HAP-1 (cell line): Measurements from ENCODE around the gene ACAD10.
A peak's percentile ranks its signal among the peaks of the same experiment; 100 is the strongest.

Source experiments
- DNase-seq, 2 experiments: peaks; one replicate each; pipeline ENCODE4 v3.0.0-alpha.2; 2016 to 2020; ENCODE audit warnings: low spot score in 2 of 2
- H3K27me3 ChIP-seq: fragments of 250-450 bp; sonication (Bioruptor Pico); 2 replicates; pipeline ENCODE4 v1.5.1; 2020; ENCODE audit warnings: low read depth, mild to moderate bottlenecking, moderate library complexity
- H3K36me3 ChIP-seq: fragments of 250-450 bp; sonication (Bioruptor Pico); replicated peaks from 2 replicates; pipeline ENCODE4 v1.5.1; 2020; ENCODE audit warnings: mild to moderate bottlenecking
- H3K4me1 ChIP-seq: fragments of 250-450 bp; sonication (Bioruptor Pico); 2 replicates; pipeline ENCODE4 v1.5.1; 2020; ENCODE audit warnings: mild to moderate bottlenecking
- H3K4me3 ChIP-seq: fragments of 250-450 bp; sonication (Bioruptor Pico); 2 replicates; pipeline ENCODE4 v1.5.1; 2020; ENCODE audit warnings: mild to moderate bottlenecking, moderate library complexity
- H3K9me3 ChIP-seq: fragments of 250-450 bp; sonication (Bioruptor Pico); 2 replicates; pipeline ENCODE4 v1.5.1; 2020; ENCODE audit warnings: mild to moderate bottlenecking, moderate library complexity
- in situ Hi-C: fragments of 300-500 bp; cut with MboI; formaldehyde crosslinking; loops from 3 replicates; pipeline ENCODE4 v1.14.3; 2020; ENCODE audit warnings: low sequenced_read_pairs, inconsistent platforms, mixed read lengths

ACAD10 gene

DNA sequence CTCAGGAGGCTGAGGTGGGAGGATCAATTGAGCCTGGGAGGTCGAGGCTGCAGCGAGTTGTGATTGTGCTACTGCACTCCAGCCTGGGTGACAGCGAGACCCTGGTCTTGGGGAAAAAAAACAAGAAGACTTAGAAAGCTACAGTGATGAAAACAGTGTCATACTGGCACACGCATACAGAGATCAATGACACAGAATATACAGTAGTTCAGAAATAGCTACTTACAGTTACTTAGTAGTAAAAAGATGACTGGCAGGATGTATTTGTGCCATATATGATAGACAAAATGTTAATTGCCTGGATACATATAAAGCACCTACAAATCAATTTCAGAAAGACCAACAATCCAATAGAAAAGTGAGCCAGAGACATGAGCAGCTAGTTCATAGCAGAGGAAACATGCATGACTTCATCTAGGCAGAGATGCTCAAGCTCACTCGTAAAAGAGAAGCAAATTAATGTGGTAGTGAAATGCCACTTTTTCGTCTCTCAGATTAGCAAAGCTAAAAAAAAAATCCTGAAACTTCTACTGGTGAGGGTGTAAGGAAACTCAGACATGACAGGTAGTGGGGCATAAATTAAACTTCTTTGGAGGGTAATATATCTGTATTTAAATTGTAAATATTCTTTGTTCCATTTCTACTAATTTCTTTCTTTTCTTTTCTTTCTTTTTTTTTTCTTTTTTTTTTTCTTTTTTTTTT is 78.4 kb downstream of the ACAD10 start:
- Histone ChIP-seq H3K9me3 (no peaks in the 10 kb centered on the region), H3K4me1 (peaks cover 5% of the 10 kb centered on the region), H3K4me3 (no peak overlapping the region), H3K27me3 (no peaks in the 10 kb centered on the region), H3K36me3 (no peaks in the 10 kb centered on the region)
- DNase-seq = no peak
- in situ Hi-C loops = no loop called here

DNA sequence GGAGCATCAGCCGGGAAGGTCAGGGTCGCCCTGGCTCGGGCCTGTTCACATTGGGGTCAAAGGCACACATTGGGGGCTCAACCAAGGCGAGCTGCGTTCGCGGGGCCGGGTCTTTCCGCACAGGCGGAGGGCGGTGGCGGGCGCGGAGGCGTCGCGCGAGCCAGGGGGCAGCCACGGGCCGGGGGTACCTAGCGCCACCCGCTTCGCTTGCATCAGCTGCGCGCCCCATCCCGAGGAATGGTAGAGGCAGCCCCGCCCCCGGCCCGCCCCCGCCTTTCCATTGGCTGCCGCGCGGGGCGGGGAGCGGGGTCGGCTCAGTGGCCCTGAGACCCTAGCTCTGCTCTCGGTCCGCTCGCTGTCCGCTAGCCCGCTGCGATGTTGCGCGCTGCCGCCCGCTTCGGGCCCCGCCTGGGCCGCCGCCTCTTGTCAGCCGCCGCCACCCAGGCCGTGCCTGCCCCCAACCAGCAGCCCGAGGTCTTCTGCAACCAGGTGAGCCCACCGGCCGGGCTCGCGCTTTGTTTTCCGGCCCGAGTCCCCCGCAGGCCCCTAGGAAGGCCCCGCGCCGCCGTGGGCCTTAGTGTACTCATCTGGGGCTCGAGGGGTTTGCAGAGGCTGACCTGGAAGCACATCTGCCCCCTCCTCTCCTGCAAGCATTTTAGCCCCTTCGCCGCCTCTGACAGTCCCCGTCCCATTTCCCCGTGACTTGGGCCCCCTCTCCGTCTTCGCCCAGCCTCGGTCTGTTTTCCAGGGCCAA is 80.9 kb downstream of the ACAD10 start, which contains the start of gene ALDH2:
TSS of gene ALDH2 (plus strand) at position 326 of the 754 bp plus-strand sequence. CDS start at position 376, 50 bp downstream.
- Histone ChIP-seq H3K36me3 (no peaks in the 10 kb centered on the region), H3K4me1 (peaks cover 3% of the 10 kb centered on the region; the same call in 1 of the 2 replicates), H3K27me3 (no peaks in the 10 kb centered on the region), H3K4me3 (no peak within 1 kb of the TSS), H3K9me3 (no peaks in the 10 kb centered on the region)
- in situ Hi-C loops = no loop called here
- DNase-seq = no peak

GRCh38 chr12:111767362-111768158 is 81.7 kb downstream of the ACAD10 start:
- no peaks in the 10 kb centered on the region for H3K36me3 ChIP-seq
- no peak for DNase-seq
- H3K9me3 ChIP-seq = no peaks in the 10 kb centered on the region
- no peaks in the 10 kb centered on the region for H3K4me1 ChIP-seq
- H3K27me3 ChIP-seq = no peaks in the 10 kb centered on the region
- in situ Hi-C loops = no loop called here
- no peak overlapping the region for H3K4me3 ChIP-seq

DNA sequence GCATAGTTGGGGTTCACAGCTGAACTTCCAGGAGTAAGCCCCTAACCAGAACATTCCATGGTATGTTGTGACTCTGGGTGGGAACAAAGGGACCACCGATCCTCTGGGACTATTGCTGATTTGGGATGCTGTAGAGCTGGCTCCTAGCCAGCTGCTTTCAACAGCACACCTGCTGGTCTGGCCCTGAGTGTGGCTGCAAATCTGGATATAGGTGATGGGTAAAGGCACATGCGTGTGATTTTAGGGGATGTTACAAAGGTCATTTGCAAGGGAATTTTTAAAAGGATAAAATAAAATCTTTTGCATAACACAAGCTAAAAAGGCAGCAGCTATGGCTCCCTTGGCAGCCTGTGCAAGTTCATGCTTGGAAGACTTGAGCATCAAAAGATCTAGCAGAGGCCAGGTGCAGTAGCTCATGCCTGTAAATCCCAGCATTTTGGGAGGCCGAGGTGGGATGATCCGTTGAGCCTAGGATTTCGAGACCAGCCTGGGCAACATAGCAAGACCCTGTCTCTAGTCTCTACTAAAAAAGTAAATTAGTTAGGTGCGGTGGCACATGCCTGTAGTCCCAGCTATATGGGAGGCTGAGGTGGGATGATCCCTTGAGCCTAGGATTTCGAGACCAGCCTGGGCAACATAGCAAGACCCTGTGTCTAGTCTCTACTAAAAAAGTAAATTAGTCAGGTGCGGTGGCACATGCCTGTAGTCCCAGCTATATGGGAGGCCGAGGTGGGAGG is 82.5 kb downstream of the ACAD10 start:
- no peak overlapping the region for H3K4me3 ChIP-seq
- in situ Hi-C loops = no loop called here

GRCh38 chr12:111769599-111769998 is 83.7 kb downstream of the ACAD10 start:
- Histone ChIP-seq H3K36me3 (no peaks in the 10 kb centered on the region), H3K27me3 (no peaks in the 10 kb centered on the region), H3K4me1 (peaks cover 12% of the 10 kb centered on the region), H3K4me3 (no peak overlapping the region), H3K9me3 (no peaks in the 10 kb centered on the region)
- DNase-seq = no peak
- in situ Hi-C loops = no loop called here

More for the DNA sequence above, 82.5 kb downstream of the ACAD10 start:
- H3K36me3 ChIP-seq = no peaks in the 10 kb centered on the region
- no peaks in the 10 kb centered on the region for H3K4me1 ChIP-seq
- DNase-seq = no peak
- no peaks in the 10 kb centered on the region for H3K27me3 ChIP-seq
- no peaks in the 10 kb centered on the region for H3K9me3 ChIP-seq

GRCh38 chr12:111773801-111774551 is 88.1 kb downstream of the ACAD10 start:
- Histone ChIP-seq H3K9me3 (no peaks in the 10 kb centered on the region), H3K4me3 (no peak overlapping the region), H3K4me1 (peaks cover 26% of the 10 kb centered on the region), H3K27me3 (no peaks in the 10 kb centered on the region), H3K36me3 (no peaks in the 10 kb centered on the region)
- peak; percentile 76 to 88 for DNase-seq
- in situ Hi-C loops = no loop called here

GRCh38 chr12:111775205-111776193 is 89.6 kb downstream of the ACAD10 start:
- DNase-seq = peak; percentile 29 to 64

GRCh38 chr12:111776836-111777344 is 91.0 kb downstream of the ACAD10 start:
- H3K4me1 ChIP-seq = peaks cover 26% of the 10 kb centered on the region
- in situ Hi-C loops = no loop called here
- H3K4me3 ChIP-seq = no peak overlapping the region
- no peak for DNase-seq
- no peaks in the 10 kb centered on the region for H3K36me3 ChIP-seq
- H3K27me3 ChIP-seq = no peaks in the 10 kb centered on the region
- no peaks in the 10 kb centered on the region for H3K9me3 ChIP-seq

More at GRCh38 chr12:111775205-111776193, 89.6 kb downstream of the ACAD10 start:
- in situ Hi-C loops = no loop called here
- Histone ChIP-seq H3K4me3 (no peak overlapping the region), H3K9me3 (no peaks in the 10 kb centered on the region), H3K27me3 (no peaks in the 10 kb centered on the region), H3K36me3 (no peaks in the 10 kb centered on the region), H3K4me1 (peaks cover 26% of the 10 kb centered on the region)

DNA sequence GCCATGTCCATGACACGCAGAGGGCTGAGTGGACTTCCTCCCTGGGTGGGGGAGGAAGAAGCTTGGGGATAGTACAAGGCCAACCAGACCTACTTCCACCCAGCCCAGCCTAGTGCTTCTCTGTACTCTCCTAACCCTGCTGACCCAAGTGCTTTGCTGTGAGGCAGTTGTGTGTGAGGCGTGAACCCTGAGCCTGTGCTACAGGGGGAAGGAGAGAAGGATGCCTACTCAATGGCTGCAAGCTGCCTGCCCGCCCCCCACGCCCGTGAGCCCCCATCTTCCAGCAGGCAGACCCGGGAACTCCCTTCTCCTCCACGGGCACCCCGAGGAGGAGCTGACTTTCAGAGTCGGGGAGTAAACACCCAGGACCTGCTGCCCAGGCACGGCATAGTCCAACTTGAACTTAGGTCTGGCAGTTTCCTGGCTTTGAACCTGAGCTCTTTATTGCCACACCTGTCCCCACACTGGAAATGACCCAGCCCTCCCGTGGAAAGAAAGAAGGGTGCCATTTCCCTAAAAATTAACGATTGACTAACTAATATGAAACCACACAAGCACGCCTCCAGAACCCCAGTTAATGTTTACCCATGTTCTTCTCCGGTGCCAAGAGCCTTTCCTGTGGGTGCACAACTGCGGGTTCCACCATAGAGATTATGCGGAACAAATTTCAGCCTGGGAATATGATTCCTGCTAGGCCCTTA is 91.6 kb downstream of the ACAD10 start:
- Histone ChIP-seq H3K4me1 (peaks cover 26% of the 10 kb centered on the region), H3K9me3 (no peaks in the 10 kb centered on the region), H3K27me3 (no peaks in the 10 kb centered on the region), H3K36me3 (no peaks in the 10 kb centered on the region), H3K4me3 (no peak overlapping the region)
- in situ Hi-C loops = no loop called here
- DNase-seq = no peak

DNA sequence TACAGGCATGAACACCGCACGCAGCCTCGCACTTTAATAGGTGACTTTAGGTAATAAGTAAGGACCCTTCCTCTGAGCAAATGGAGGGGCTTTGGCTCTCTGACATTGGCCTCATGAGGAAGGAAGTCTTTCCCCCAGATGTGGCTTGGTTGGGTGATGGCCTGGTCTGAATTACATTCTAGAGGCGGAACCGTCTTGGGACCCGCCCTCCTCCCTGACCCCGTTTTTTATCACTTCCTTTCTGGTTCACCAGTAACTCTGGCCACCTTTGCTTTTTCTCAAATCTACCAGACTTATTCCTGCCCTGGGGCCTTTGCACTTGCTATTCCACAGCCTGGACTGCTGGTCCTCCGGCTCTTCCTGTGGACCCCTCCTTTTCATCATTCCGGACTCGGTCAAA is 94.3 kb downstream of the ACAD10 start:
- H3K36me3 ChIP-seq = no peaks in the 10 kb centered on the region
- peaks cover 9% of the 10 kb centered on the region for H3K4me1 ChIP-seq
- no peak overlapping the region for H3K4me3 ChIP-seq
- in situ Hi-C loops = no loop called here
- H3K9me3 ChIP-seq = no peaks in the 10 kb centered on the region
- H3K27me3 ChIP-seq = no peaks in the 10 kb centered on the region
- DNase-seq = no peak

- no peaks in the 10 kb centered on the region for H3K36me3 ChIP-seq
- H3K4me3 ChIP-seq = no peak overlapping the region
- H3K9me3 ChIP-seq = no peaks in the 10 kb centered on the region
- no peak for DNase-seq
- no peaks in the 10 kb centered on the region for H3K27me3 ChIP-seq
- in situ Hi-C loops = no loop called here
- H3K4me1 ChIP-seq = peaks cover 4% of the 10 kb centered on the region
Observed at GRCh38 chr12:111780615-111781014, 94.8 kb downstream of the ACAD10 start.
